Mesenchymal stem cell (in vitro differentiated cells and primary cell): ENCODE measurements around the gene NELFB.

Experiments
- DNase-seq: peaks from one replicate; pipeline ENCODE4 v3.0.0-alpha.2; 2013
- H2AFZ ChIP-seq: one replicate; pipeline ENCODE4 v1.6.1; 2013; ENCODE audit warnings: low read depth, mild to moderate bottlenecking, control low read depth, inconsistent platforms, low read length, moderate library complexity
- H2AK5ac ChIP-seq: 2 replicates; pipeline ENCODE4 v1.6.1; 2013; ENCODE audit warnings: low read length, moderate library complexity, mild to moderate bottlenecking, inconsistent platforms; ENCODE audit not compliant: severe bottlenecking
- H2BK120ac ChIP-seq: one replicate; pipeline ENCODE4 v1.6.1; 2013; ENCODE audit warnings: low read depth, mild to moderate bottlenecking, inconsistent platforms, low read length, moderate library complexity
- H2BK12ac ChIP-seq, 2 experiments: one replicate each; pipeline ENCODE4 v1.6.1; 2013; ENCODE audit warnings: inconsistent platforms in 2 of 2, low read length in 2 of 2, mild to moderate bottlenecking in 2 of 2, moderate library complexity in 2 of 2, control low read depth in 1 of 2
- H2BK15ac ChIP-seq: one replicate; pipeline ENCODE4 v1.6.1; 2013; ENCODE audit warnings: mild to moderate bottlenecking, low read depth, inconsistent platforms; ENCODE audit not compliant: poor library complexity, severe bottlenecking
- H2BK5ac ChIP-seq: 2 replicates; pipeline ENCODE4 v1.6.1; 2013; ENCODE audit warnings: low read depth, mild to moderate bottlenecking, low read length, control low read depth, inconsistent platforms; ENCODE audit not compliant: poor library complexity, severe bottlenecking
- H3K14ac ChIP-seq, 2 experiments: one replicate each; pipeline ENCODE4 v1.6.1; 2013; ENCODE audit warnings: inconsistent platforms in 2 of 2, low read length in 2 of 2, control low read depth in 1 of 2, mild to moderate bottlenecking in 1 of 2, moderate library complexity in 1 of 2
- H3K18ac ChIP-seq, 2 experiments: one replicate each; pipeline ENCODE4 v1.6.1; 2013; ENCODE audit warnings: inconsistent platforms in 2 of 2, low read length in 2 of 2, control low read depth in 1 of 2, low read depth in 1 of 2, mild to moderate bottlenecking in 1 of 2
- H3K23ac ChIP-seq, 2 experiments: one replicate each; pipeline ENCODE4 v1.6.1; 2013; ENCODE audit warnings: inconsistent platforms in 2 of 2, low read length in 2 of 2, mild to moderate bottlenecking in 2 of 2, moderate library complexity in 2 of 2, control low read depth in 1 of 2
- H3K27ac ChIP-seq: 2 replicates; pipeline ENCODE4 v1.5.1; 2013; ENCODE audit warnings: mild to moderate bottlenecking, moderate library complexity, low read length, control low read depth, inconsistent platforms; ENCODE audit not compliant: poor library complexity, severe bottlenecking
- H3K27me3 ChIP-seq, 2 experiments: 2 replicates each; pipeline versions ENCODE4 v1.6.1 to v1.7.0; 2013; ENCODE audit warnings: low read length in 2 of 2, mild to moderate bottlenecking in 2 of 2, moderate library complexity in 2 of 2, control low read depth in 1 of 2, inconsistent platforms in 1 of 2; ENCODE audit not compliant: control insufficient read depth in 1 of 2, insufficient read depth in 1 of 2
- H3K36me3 ChIP-seq, 2 experiments: 2 replicates each; pipeline versions ENCODE4 v1.6.1 to v1.7.0; 2013; ENCODE audit warnings: low read length in 2 of 2, control low read depth in 1 of 2, inconsistent platforms in 1 of 2, low read depth in 1 of 2, mild to moderate bottlenecking in 1 of 2; ENCODE audit not compliant: insufficient read depth in 2 of 2, control insufficient read depth in 1 of 2
- H3K4ac ChIP-seq, 2 experiments: one replicate each; pipeline ENCODE4 v1.6.1; 2013; ENCODE audit warnings: inconsistent platforms in 2 of 2, low read length in 2 of 2, mild to moderate bottlenecking in 2 of 2, moderate library complexity in 2 of 2, control low read depth in 1 of 2, low read depth in 1 of 2
- H3K4me1 ChIP-seq: 2 replicates; pipeline ENCODE4 v1.6.1; 2013; ENCODE audit warnings: low read depth, low read length, control low read depth; ENCODE audit not compliant: control insufficient read depth, insufficient read depth
- H3K4me2 ChIP-seq: 2 replicates; pipeline ENCODE4 v1.6.1; 2013; ENCODE audit warnings: low read length, mild to moderate bottlenecking, inconsistent platforms; ENCODE audit not compliant: poor library complexity, severe bottlenecking
- H3K4me3 ChIP-seq, 2 experiments: 2 replicates each; pipeline versions ENCODE4 v1.5.1 to v1.7.0; 2013; ENCODE audit warnings: low read length in 2 of 2, mild to moderate bottlenecking in 2 of 2, control low read depth in 1 of 2, low read depth in 1 of 2; ENCODE audit not compliant: insufficient read depth in 1 of 2
- H3K79me1 ChIP-seq: replicated peaks from 2 replicates; pipeline ENCODE4 v1.6.1; 2013; ENCODE audit warnings: mild to moderate bottlenecking, control low read depth, low read length, inconsistent platforms; ENCODE audit not compliant: poor library complexity, severe bottlenecking
- H3K9ac ChIP-seq: 2 replicates; pipeline ENCODE4 v1.7.0; 2013; ENCODE audit warnings: mild to moderate bottlenecking, low read length, moderate library complexity
- H3K9me3 ChIP-seq: 2 replicates; pipeline ENCODE4 v1.7.0; 2013; ENCODE audit warnings: mild to moderate bottlenecking, low read length; ENCODE audit not compliant: control insufficient read depth
- H4K8ac ChIP-seq: one replicate; pipeline ENCODE4 v1.6.1; 2013; ENCODE audit warnings: inconsistent platforms, mild to moderate bottlenecking, low read length, moderate library complexity
- H4K91ac ChIP-seq: one replicate; pipeline ENCODE4 v1.6.1; 2013; ENCODE audit warnings: mild to moderate bottlenecking, low read length, inconsistent platforms
- WGBS: methylation state at CpG from one replicate; pipeline ENCODE4 v1.1.7; 2013; ENCODE audit warnings: mixed read lengths; 5-methylcytosine and 5-hydroxymethylcytosine counted together

The NELFB gene

GRCh38 chr9:137243626-137244485 is 11.3 kb upstream of the NELFB start:
- Histone ChIP-seq H3K23ac (peak overlapping the region in 1 of 2 experiments; percentile 94), H3K9ac (no peak overlapping the region), H3K4me3 (no peak overlapping the region), H3K4ac (no peak overlapping the region), H2AK5ac (no peak overlapping the region), H4K8ac (no peak overlapping the region), H2AFZ (no peak overlapping the region), H3K18ac (peak overlapping the region in 1 of 2 experiments; percentile 64), H3K14ac (peak overlapping the region in 1 of 2 experiments; percentile 81), H3K36me3 (peaks cover 24 to 27% of the 10 kb centered on the region in 2 experiments), H2BK5ac (no peak overlapping the region), H3K9me3 (no peaks in the 10 kb centered on the region), H2BK12ac (peak overlapping the region in 1 of 2 experiments; percentile 29), H3K79me1 (peaks cover 3% of the 10 kb centered on the region), H3K4me2 (no peak overlapping the region), H3K27me3 (peaks cover 0 to 12% of the 10 kb centered on the region in 2 experiments), H3K27ac (no peak overlapping the region), H3K4me1 (peaks cover 41% of the 10 kb centered on the region), H2BK15ac (no peak overlapping the region), H2BK120ac (no peak overlapping the region), H4K91ac (no peak overlapping the region)
- WGBS, result 59% methylated on average over 15 of the region's 15 CpGs
- peak; percentile 46 for DNase-seq

- WGBS, result 67% methylated on average over 36 of the region's 36 CpGs
- Histone ChIP-seq H3K23ac (peak overlapping the region in 1 of 2 experiments; percentile 14), H4K8ac (no peak overlapping the region)
These were observed 10.4 kb upstream of the NELFB start for GRCh38 chr9:137244486-137245449.

GRCh38 chr9:137245450-137246421 is 9.4 kb upstream of the NELFB start:
- Histone ChIP-seq H3K18ac (no peak overlapping the region), H4K8ac (no peak overlapping the region), H2BK120ac (no peak overlapping the region), H3K23ac (peak overlapping the region in 1 of 2 experiments; percentile 14), H2BK12ac (no peak overlapping the region), H3K36me3 (peaks cover 24 to 27% of the 10 kb centered on the region in 2 experiments), H3K4me2 (no peak overlapping the region), H2AK5ac (no peak overlapping the region), H3K27ac (no peak overlapping the region), H3K14ac (no peak overlapping the region), H2BK5ac (no peak overlapping the region), H3K4me3 (no peak overlapping the region), H3K9ac (no peak overlapping the region), H3K9me3 (no peaks in the 10 kb centered on the region), H3K79me1 (no peaks in the 10 kb centered on the region), H4K91ac (no peak overlapping the region), H3K4ac (no peak overlapping the region), H3K27me3 (peaks cover 0 to 17% of the 10 kb centered on the region in 2 experiments), H2AFZ (no peak overlapping the region), H2BK15ac (no peak overlapping the region), H3K4me1 (peaks cover 40% of the 10 kb centered on the region)
- DNase-seq, result no peak
- 92% methylated on average over 25 of the region's 25 CpGs for WGBS

More at GRCh38 chr9:137244486-137245449, 10.4 kb upstream of the NELFB start:
- no peaks in the 10 kb centered on the region for H3K79me1 ChIP-seq
- peak; percentile 53 for DNase-seq
- no peak overlapping the region for H2BK15ac ChIP-seq
- H2AK5ac ChIP-seq, result no peak overlapping the region
- no peak overlapping the region for H2BK5ac ChIP-seq
- H2BK120ac ChIP-seq, result no peak overlapping the region
- H2AFZ ChIP-seq, result no peak overlapping the region
- H4K91ac ChIP-seq, result peak overlapping the region; percentile 61
- H3K18ac ChIP-seq, result no peak overlapping the region
- H3K27me3 ChIP-seq, result peaks cover 0 to 17% of the 10 kb centered on the region in 2 experiments
- H3K36me3 ChIP-seq, result peaks cover 24 to 27% of the 10 kb centered on the region in 2 experiments
- H2BK12ac ChIP-seq, result no peak overlapping the region
- no peak overlapping the region for H3K4me3 ChIP-seq
- H3K4ac ChIP-seq, result no peak overlapping the region
- H3K27ac ChIP-seq, result no peak overlapping the region
- H3K4me1 ChIP-seq, result peaks cover 37% of the 10 kb centered on the region
- no peaks in the 10 kb centered on the region for H3K9me3 ChIP-seq
- no peak overlapping the region for H3K4me2 ChIP-seq
- H3K14ac ChIP-seq, result no peak overlapping the region
- no peak overlapping the region for H3K9ac ChIP-seq
